Measurements from ENCODE around the gene PRIMPOL. TPM values are rescaled to one million over a fixed set of nuclear protein-coding genes. Genes with fewer than 3 reads are reported as not detected.

The PRIMPOL gene
- total RNA-seq, 1 experiment from 2014 or later, result 29.5 TPM

GRCh38 chr4:184728858-184729257 lies 79.3 kb downstream of the PRIMPOL start:
- Histone ChIP-seq H3K4me2 (no peak overlapping the region), H3F3A (ENCODE audit: insufficient read depth, low read depth) (no peaks in the 10 kb centered on the region; the same call in 1 of the 2 replicates), H3K4me1 (replicated peaks; ENCODE audit: insufficient read depth) (peaks cover 12% of the 10 kb centered on the region; the same call in 1 of the 2 replicates), H3K9me2 (ENCODE audit: insufficient read depth) (no peaks in the 10 kb centered on the region), H3K27me3 (ENCODE audit: insufficient read depth, low read depth) (no peaks in the 10 kb centered on the region), H3K4me3 (no peak overlapping the region), H2AFZ (no peak overlapping the region), H3K9me3 (ENCODE audit: insufficient read depth, low read depth) (no peaks in the 10 kb centered on the region), H3K27ac (no peak overlapping the region), H3K79me2 (ENCODE audit: low read depth) (peaks cover 37% of the 10 kb centered on the region), H4K20me1 (ENCODE audit: insufficient read depth) (no peaks in the 10 kb centered on the region), H3K36me3 (ENCODE audit: low read depth) (no peaks in the 10 kb centered on the region)
- BruUV-seq (replicated peaks), result no TSS peak
- ChIA-PET POLR2A (ENCODE audit: unreplicated experiment) (no interaction called here), CTCF (no interaction called here)
- peak in 1 of 2 experiments; percentile 42 for DNase-seq
- intact Hi-C loops (cut with micrococcal nuclease; ENCODE audit: unreplicated experiment), result no loop called here
- TF ChIP-seq EZH2 (IDR thresholded peaks at IDR 0.05; ENCODE audit: low read depth), result no peak

DNA sequence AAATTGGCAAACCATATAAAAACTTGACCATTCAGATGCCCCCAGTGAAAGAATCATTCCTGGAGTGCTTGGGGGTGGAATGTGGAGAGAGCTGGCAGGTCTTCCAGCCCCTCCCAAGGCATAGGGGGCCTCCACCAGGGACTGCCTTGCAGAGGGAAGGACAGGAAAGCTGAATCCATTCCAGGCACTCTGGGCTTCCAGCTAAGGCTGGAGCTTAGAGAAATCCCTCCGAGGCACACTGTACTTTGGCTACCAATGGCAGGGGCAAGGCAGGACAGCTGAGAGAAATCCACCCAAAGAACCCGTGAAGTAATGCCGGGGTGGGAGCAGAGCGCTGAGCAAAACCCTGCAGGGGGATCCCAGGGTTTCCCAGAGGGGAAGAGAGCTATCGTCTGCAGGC lies 80.4 kb downstream of the PRIMPOL start:
- peaks cover 37% of the 10 kb centered on the region for H3K79me2 ChIP-seq (ENCODE audit: low read depth)
- H4K20me1 ChIP-seq (ENCODE audit: insufficient read depth), result no peaks in the 10 kb centered on the region
- H3K9me2 ChIP-seq (ENCODE audit: insufficient read depth), result no peaks in the 10 kb centered on the region
- no peak for DNase-seq
- H3K4me1 ChIP-seq (replicated peaks; ENCODE audit: insufficient read depth), result peaks cover 19% of the 10 kb centered on the region
- no peaks in the 10 kb centered on the region for H3K27me3 ChIP-seq (ENCODE audit: insufficient read depth, low read depth)
- no peaks in the 10 kb centered on the region for H3K36me3 ChIP-seq (ENCODE audit: low read depth)
- no peak for TF ChIP-seq EZH2 (IDR thresholded peaks at IDR 0.05; ENCODE audit: low read depth)
- TF ChIP-seq CTCF (conservative IDR thresholded peaks at IDR 0.05), result no peak
- intact Hi-C loops (cut with micrococcal nuclease; ENCODE audit: unreplicated experiment), result loop anchor here (5.0 kb wide), 2 partner anchors 258 to 402 kb away; partner anchors contain the start of gene IRF2
- no peak overlapping the region for H3K27ac ChIP-seq
- ChIA-PET POLR2A (ENCODE audit: unreplicated experiment) (no interaction called here), CTCF (interaction anchor here (0.6 kb wide), 1 partner anchor 404 kb away, joined by 7 read pairs; no protein-coding TSS in a partner anchor)
- H3F3A ChIP-seq (ENCODE audit: insufficient read depth, low read depth), result no peaks in the 10 kb centered on the region; the same call in 1 of the 2 replicates
- H3K4me3 ChIP-seq, result no peak overlapping the region
- no TSS peak for BruUV-seq (replicated peaks)
- H3K9me3 ChIP-seq (ENCODE audit: insufficient read depth, low read depth), result no peaks in the 10 kb centered on the region
- no peak overlapping the region for H3K4me2 ChIP-seq
- no peak overlapping the region for H2AFZ ChIP-seq

DNA sequence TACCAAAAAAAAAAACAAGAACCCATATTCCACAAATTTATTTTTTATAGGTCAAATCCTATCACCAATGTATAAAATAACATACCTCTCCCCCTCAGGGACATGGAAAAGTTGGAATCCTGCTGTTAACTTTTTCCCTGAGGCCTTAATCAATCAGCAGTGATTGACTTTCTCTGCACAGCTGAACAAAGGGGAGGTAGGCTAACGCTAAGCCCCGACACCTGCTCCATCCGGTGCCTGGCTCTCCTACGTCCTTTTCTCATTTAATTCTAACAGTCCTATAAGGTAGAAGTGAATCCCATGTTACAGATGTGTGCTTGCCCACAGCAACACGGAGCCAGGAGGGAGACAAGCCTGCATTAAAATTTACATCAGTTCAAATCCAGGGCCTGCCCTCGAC lies 81.5 kb downstream of the PRIMPOL start:
- H3K27me3 ChIP-seq (ENCODE audit: insufficient read depth, low read depth), result no peaks in the 10 kb centered on the region
- no peak for TF ChIP-seq EZH2 (IDR thresholded peaks at IDR 0.05; ENCODE audit: low read depth)
- TF ChIP-seq CTCF (conservative IDR thresholded peaks at IDR 0.05), result no peak
- H3K9me2 ChIP-seq (ENCODE audit: insufficient read depth), result no peaks in the 10 kb centered on the region
- H3K4me2 ChIP-seq, result no peak overlapping the region
- BruUV-seq (replicated peaks), result no TSS peak
- no peaks in the 10 kb centered on the region for H3K9me3 ChIP-seq (ENCODE audit: insufficient read depth, low read depth)
- H2AFZ ChIP-seq, result no peak overlapping the region
- H3K4me3 ChIP-seq, result no peak overlapping the region
- intact Hi-C loops (cut with micrococcal nuclease; ENCODE audit: unreplicated experiment), result loop anchor here (5.0 kb wide), 2 partner anchors 259 to 401 kb away; partner anchors contain the start of gene IRF2
- no peak for DNase-seq
- peaks cover 37% of the 10 kb centered on the region for H3K79me2 ChIP-seq (ENCODE audit: low read depth)
- ChIA-PET CTCF (interaction anchor here (0.5 kb wide), 1 partner anchor 403 kb away, joined by 4 read pairs; no protein-coding TSS in a partner anchor), POLR2A (ENCODE audit: unreplicated experiment) (no interaction called here)
- H3K4me1 ChIP-seq (replicated peaks; ENCODE audit: insufficient read depth), result peaks cover 19% of the 10 kb centered on the region
- H4K20me1 ChIP-seq (ENCODE audit: insufficient read depth), result no peaks in the 10 kb centered on the region
- H3F3A ChIP-seq (ENCODE audit: insufficient read depth, low read depth), result no peaks in the 10 kb centered on the region; the same call in 1 of the 2 replicates
- no peak overlapping the region for H3K27ac ChIP-seq
- H3K36me3 ChIP-seq (ENCODE audit: low read depth), result no peaks in the 10 kb centered on the region
